ENCODE measurements around the gene GNL3. TPM values are rescaled to one million over a fixed set of nuclear protein-coding genes. Genes with fewer than 3 reads are reported as not detected.

Gene GNL3
- total and polyA plus RNA-seq, 4 donors = 26.5 to 82.2 (median 41.8) TPM

DNA sequence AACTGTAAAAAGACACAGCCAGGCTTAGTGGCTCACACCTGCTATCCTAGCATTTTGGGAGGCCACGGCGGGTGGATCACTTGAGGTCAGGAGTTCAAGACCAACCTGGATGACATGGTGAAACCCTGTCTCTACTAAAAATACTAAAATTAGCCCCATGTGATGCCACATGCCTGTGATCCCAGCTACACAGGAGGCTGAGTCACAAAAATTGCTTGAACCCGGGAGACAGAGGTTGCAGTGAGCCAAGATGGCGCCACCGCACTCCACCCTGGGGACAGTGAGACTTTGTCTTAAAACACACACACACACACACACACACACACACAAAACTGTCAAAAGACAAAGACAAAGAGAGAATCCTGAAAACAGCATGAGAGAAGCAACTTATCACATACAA, 38.1 kb downstream of the GNL3 start:
- Histone ChIP-seq H3K36me3 (ENCODE audit: control insufficient read depth in 4 of 4, insufficient read depth in 3 of 4, low read depth in 1 of 4, low read length in 3 of 4) (peaks cover 0 to 3% (median 1%) of the 10 kb centered on the region in 4 donors), H3K27me3 (ENCODE audit: control insufficient read depth in 4 of 4, insufficient read depth in 4 of 4, low read length in 3 of 4) (no peaks in the 10 kb centered on the region), H3K9me3 (ENCODE audit: control insufficient read depth in 4 of 4, low read length in 3 of 4) (no peaks in the 10 kb centered on the region), H3K27ac (ENCODE audit: low read depth in 1 of 2, low read length in 2 of 2) (peak overlapping the region; percentile 6 to 41), H3K4me3 (ENCODE audit: low read depth in 1 of 3, low read length in 3 of 3) (no peak overlapping the region), H3K4me1 (ENCODE audit: control insufficient read depth in 4 of 4, insufficient read depth in 4 of 4, low read length in 3 of 4) (peaks cover 0 to 9% (median 0%) of the 10 kb centered on the region in 4 donors), H3K9ac (ENCODE audit: low read depth in 1 of 2, low read length in 2 of 2) (no peak overlapping the region)
- DNase-seq (ENCODE audit: low spot score) = no peak
- WGBS = 95% methylated on average over 5 of the region's 5 CpGs
- TF ChIP-seq, protein P1, sequence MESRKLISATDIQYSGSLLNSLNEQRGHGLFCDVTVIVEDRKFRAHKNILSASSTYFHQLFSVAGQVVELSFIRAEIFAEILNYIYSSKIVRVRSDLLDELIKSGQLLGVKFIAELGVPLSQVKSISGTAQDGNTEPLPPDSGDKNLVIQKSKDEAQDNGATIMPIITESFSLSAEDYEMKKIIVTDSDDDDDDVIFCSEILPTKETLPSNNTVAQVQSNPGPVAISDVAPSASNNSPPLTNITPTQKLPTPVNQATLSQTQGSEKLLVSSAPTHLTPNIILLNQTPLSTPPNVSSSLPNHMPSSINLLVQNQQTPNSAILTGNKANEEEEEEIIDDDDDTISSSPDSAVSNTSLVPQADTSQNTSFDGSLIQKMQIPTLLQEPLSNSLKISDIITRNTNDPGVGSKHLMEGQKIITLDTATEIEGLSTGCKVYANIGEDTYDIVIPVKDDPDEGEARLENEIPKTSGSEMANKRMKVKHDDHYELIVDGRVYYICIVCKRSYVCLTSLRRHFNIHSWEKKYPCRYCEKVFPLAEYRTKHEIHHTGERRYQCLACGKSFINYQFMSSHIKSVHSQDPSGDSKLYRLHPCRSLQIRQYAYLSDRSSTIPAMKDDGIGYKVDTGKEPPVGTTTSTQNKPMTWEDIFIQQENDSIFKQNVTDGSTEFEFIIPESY (IDR thresholded peaks at IDR 0.05) = no peak
- TF ChIP-seq, protein P2, sequence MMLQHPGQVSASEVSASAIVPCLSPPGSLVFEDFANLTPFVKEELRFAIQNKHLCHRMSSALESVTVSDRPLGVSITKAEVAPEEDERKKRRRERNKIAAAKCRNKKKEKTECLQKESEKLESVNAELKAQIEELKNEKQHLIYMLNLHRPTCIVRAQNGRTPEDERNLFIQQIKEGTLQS (IDR thresholded peaks at IDR 0.05) = no peak
- TF ChIP-seq YY1 (IDR thresholded peaks at IDR 0.05) (no peak), FOXA2 (IDR thresholded peaks at IDR 0.05) (no peak), HNF4A (conservative IDR thresholded peaks at IDR 0.05) (no peak), JUND (IDR thresholded peaks at IDR 0.05) (no peak), FOXA1 (IDR thresholded peaks at IDR 0.05) (no peak), RXRA (IDR thresholded peaks at IDR 0.05) (no peak), GABPA (IDR thresholded peaks at IDR 0.05 in 1 of 2, conservative IDR thresholded peaks at IDR 0.05 in 1 of 2) (no peak), SP1 (IDR thresholded peaks at IDR 0.05) (no peak)
- TF ChIP-seq, protein P3, sequence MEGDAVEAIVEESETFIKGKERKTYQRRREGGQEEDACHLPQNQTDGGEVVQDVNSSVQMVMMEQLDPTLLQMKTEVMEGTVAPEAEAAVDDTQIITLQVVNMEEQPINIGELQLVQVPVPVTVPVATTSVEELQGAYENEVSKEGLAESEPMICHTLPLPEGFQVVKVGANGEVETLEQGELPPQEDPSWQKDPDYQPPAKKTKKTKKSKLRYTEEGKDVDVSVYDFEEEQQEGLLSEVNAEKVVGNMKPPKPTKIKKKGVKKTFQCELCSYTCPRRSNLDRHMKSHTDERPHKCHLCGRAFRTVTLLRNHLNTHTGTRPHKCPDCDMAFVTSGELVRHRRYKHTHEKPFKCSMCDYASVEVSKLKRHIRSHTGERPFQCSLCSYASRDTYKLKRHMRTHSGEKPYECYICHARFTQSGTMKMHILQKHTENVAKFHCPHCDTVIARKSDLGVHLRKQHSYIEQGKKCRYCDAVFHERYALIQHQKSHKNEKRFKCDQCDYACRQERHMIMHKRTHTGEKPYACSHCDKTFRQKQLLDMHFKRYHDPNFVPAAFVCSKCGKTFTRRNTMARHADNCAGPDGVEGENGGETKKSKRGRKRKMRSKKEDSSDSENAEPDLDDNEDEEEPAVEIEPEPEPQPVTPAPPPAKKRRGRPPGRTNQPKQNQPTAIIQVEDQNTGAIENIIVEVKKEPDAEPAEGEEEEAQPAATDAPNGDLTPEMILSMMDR (IDR thresholded peaks at IDR 0.05; ENCODE audit: low read depth, low read length, missing input control) = no peak
- TF ChIP-seq, protein P4, sequence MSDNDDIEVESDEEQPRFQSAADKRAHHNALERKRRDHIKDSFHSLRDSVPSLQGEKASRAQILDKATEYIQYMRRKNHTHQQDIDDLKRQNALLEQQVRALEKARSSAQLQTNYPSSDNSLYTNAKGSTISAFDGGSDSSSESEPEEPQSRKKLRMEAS (IDR thresholded peaks at IDR 0.05) = no peak

DNA sequence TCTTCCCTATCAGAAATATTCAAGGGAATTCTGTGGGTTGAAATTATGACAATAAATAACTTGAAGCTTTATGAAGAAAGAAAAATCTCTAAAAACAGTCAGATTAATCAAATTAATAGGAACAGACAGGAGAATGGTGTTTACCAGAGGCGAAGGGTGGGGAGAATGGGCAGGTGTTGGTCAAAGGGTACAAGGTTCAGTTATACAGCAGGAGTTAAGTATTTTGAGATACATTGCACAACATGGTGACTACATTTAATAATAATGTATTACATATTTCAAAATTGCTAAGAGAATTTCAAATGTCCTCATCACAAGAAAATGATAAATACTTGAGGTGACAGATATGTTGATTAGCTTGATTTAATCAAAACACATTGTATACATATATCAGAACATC, 38.7 kb downstream of the GNL3 start:
- Histone ChIP-seq H3K9me3 (ENCODE audit: control insufficient read depth in 4 of 4, low read length in 3 of 4) (no peaks in the 10 kb centered on the region), H3K4me1 (ENCODE audit: control insufficient read depth in 4 of 4, insufficient read depth in 4 of 4, low read length in 3 of 4) (peaks cover 0 to 9% (median 0%) of the 10 kb centered on the region in 4 donors), H3K27ac (ENCODE audit: low read depth in 1 of 2, low read length in 2 of 2) (peak overlapping the region; percentile 6 to 41), H3K9ac (ENCODE audit: low read depth in 1 of 2, low read length in 2 of 2) (no peak overlapping the region), H3K36me3 (ENCODE audit: control insufficient read depth in 4 of 4, insufficient read depth in 3 of 4, low read depth in 1 of 4, low read length in 3 of 4) (no peaks in the 10 kb centered on the region), H3K27me3 (ENCODE audit: control insufficient read depth in 4 of 4, insufficient read depth in 4 of 4, low read length in 3 of 4) (no peaks in the 10 kb centered on the region), H3K4me3 (ENCODE audit: low read depth in 1 of 3, low read length in 3 of 3) (no peak overlapping the region)
- 34% methylated on average over 1 of the region's 1 CpG for WGBS
- DNase-seq (ENCODE audit: low spot score) = no peak
- TF ChIP-seq, protein P2 (IDR thresholded peaks at IDR 0.05) = no peak
- TF ChIP-seq YY1 (IDR thresholded peaks at IDR 0.05) (no peak), HNF4G (IDR thresholded peaks at IDR 0.05) (peak; percentile 47), GABPA (IDR thresholded peaks at IDR 0.05 in 1 of 2, conservative IDR thresholded peaks at IDR 0.05 in 1 of 2) (no peak), NR2F2 (IDR thresholded peaks at IDR 0.05) (no peak), JUND (IDR thresholded peaks at IDR 0.05) (no peak), FOXA1 (IDR thresholded peaks at IDR 0.05) (no peak), SP1 (IDR thresholded peaks at IDR 0.05) (no peak), TAF1 (conservative IDR thresholded peaks at IDR 0.05) (no peak), EGR1 (IDR thresholded peaks at IDR 0.05; ENCODE audit: low read depth in 2 of 2) (no peak), FOXA2 (IDR thresholded peaks at IDR 0.05) (peak; percentile 31), RAD21 (IDR thresholded peaks at IDR 0.05) (peak in 1 of 2 donors; percentile 8), HNF4A (conservative IDR thresholded peaks at IDR 0.05) (peak; percentile 87 to 89), RXRA (IDR thresholded peaks at IDR 0.05) (peak; percentile 12 to 17)
- TF ChIP-seq, protein P1 (IDR thresholded peaks at IDR 0.05) = no peak
- TF ChIP-seq, protein P4 (IDR thresholded peaks at IDR 0.05) = peak; percentile 18
- TF ChIP-seq, protein P5, sequence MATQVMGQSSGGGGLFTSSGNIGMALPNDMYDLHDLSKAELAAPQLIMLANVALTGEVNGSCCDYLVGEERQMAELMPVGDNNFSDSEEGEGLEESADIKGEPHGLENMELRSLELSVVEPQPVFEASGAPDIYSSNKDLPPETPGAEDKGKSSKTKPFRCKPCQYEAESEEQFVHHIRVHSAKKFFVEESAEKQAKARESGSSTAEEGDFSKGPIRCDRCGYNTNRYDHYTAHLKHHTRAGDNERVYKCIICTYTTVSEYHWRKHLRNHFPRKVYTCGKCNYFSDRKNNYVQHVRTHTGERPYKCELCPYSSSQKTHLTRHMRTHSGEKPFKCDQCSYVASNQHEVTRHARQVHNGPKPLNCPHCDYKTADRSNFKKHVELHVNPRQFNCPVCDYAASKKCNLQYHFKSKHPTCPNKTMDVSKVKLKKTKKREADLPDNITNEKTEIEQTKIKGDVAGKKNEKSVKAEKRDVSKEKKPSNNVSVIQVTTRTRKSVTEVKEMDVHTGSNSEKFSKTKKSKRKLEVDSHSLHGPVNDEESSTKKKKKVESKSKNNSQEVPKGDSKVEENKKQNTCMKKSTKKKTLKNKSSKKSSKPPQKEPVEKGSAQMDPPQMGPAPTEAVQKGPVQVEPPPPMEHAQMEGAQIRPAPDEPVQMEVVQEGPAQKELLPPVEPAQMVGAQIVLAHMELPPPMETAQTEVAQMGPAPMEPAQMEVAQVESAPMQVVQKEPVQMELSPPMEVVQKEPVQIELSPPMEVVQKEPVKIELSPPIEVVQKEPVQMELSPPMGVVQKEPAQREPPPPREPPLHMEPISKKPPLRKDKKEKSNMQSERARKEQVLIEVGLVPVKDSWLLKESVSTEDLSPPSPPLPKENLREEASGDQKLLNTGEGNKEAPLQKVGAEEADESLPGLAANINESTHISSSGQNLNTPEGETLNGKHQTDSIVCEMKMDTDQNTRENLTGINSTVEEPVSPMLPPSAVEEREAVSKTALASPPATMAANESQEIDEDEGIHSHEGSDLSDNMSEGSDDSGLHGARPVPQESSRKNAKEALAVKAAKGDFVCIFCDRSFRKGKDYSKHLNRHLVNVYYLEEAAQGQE (IDR thresholded peaks at IDR 0.05) = no peak
- TF ChIP-seq, protein P3 (IDR thresholded peaks at IDR 0.05; ENCODE audit: low read depth, low read length, missing input control) = no peak

All from liver (tissue), 9 donors.